ENCODE results near the gene KCNJ3.

KCNJ3 gene

DNA sequence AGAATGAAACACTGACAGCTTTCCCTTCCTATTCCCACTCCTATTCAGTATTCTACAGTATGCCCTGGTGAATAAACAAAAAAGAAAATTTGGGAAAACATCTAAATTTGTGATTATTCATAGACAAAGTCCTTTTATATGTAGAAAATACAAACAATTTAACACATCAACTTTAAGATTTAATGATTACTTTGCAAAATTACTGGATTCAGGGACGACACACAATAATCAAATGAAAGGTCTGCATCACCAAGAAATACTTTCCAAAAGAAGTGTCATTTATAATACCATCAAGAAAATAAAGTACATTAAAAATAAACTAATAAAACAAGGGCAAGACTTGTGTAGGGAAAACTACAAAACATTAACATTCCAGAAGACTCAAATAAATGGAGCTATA, 199.8 kb downstream of the KCNJ3 start:
- DNase-seq (ENCODE audit: low spot score): no peak
- H3K27me3 ChIP-seq (ENCODE audit: insufficient read depth, poor library complexity, severe bottlenecking): no peaks in the 10 kb centered on the region
- no peak for ATAC-seq (ENCODE audit: low read depth)
- TF ChIP-seq CTCF (IDR thresholded peaks at IDR 0.05; ENCODE audit: poor library complexity, severe bottlenecking): no peak
- H3K9me3 ChIP-seq (ENCODE audit: severe bottlenecking): no peaks in the 10 kb centered on the region
- H3K4me1 ChIP-seq (ENCODE audit: insufficient read depth, poor library complexity, severe bottlenecking): no peaks in the 10 kb centered on the region
- no peak overlapping the region for H3K4me3 ChIP-seq (ENCODE audit: severe bottlenecking)
- no peak overlapping the region for H3K27ac ChIP-seq (ENCODE audit: poor library complexity, severe bottlenecking)
- H3K36me3 ChIP-seq (ENCODE audit: low read depth): no peaks in the 10 kb centered on the region

DNA sequence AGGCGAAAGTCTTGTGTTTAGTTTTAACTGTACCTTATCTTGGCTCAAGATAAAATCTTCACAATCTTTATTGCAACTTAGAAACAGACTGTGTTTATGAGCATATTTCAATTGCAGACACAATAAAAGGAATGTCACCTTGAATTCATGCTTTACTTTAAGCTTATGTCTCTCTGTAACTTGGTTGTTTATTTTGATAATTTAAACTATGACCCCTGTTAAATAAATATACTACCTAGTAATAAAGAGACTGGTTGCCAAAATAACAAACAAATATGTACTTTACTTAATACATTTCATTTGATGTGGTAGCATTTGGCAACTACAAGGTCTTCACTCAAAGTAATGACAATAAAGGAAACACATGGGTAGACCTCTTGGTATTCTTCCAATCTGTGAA, 202.6 kb downstream of the KCNJ3 start:
- TF ChIP-seq CTCF (IDR thresholded peaks at IDR 0.05; ENCODE audit: poor library complexity, severe bottlenecking): no peak
- H3K9me3 ChIP-seq (ENCODE audit: severe bottlenecking): no peaks in the 10 kb centered on the region
- DNase-seq (ENCODE audit: low spot score) (no peak), ATAC-seq (ENCODE audit: low read depth) (no peak)
- no peak overlapping the region for H3K27ac ChIP-seq (ENCODE audit: poor library complexity, severe bottlenecking)
- H3K27me3 ChIP-seq (ENCODE audit: insufficient read depth, poor library complexity, severe bottlenecking): no peaks in the 10 kb centered on the region
- no peaks in the 10 kb centered on the region for H3K4me1 ChIP-seq (ENCODE audit: insufficient read depth, poor library complexity, severe bottlenecking)
- no peak overlapping the region for H3K4me3 ChIP-seq (ENCODE audit: severe bottlenecking)
- H3K36me3 ChIP-seq (ENCODE audit: low read depth): no peaks in the 10 kb centered on the region

All from RWPE2 (cell line).